ENCODE measurements around the gene B9D1. TPM values are rescaled to one million over a fixed set of nuclear protein-coding genes. Genes with fewer than 3 reads are reported as not detected.
A peak's percentile ranks its signal among the peaks of the same experiment; 100 is the strongest.

The B9D1 gene
- total RNA-seq, result 3.1 TPM

GRCh38 chr17:19362277-19363113, at the start of gene B9D1:
Gene B9D1 (minus strand): TSS chr17:19362723. CDS start chr17:19362569, 154 bp downstream.
- no peaks in the 10 kb centered on the region for H3K27me3 ChIP-seq (ENCODE audit: control insufficient read depth in 3 of 3, insufficient read depth in 3 of 3, low read length in 3 of 3)
- H3K36me3 ChIP-seq (ENCODE audit: control insufficient read depth in 3 of 3, insufficient read depth in 3 of 3, low read length in 3 of 3), result peaks cover 0 to 3% (median 0%) of the 10 kb centered on the region in 3 donors
- H3K27ac ChIP-seq (ENCODE audit: low read depth, low read length), result peak within 1 kb of the TSS; percentile 83
- peak within 1 kb of the TSS; percentile 84 to 92 (median 86) for H3K4me3 ChIP-seq (ENCODE audit: low read length in 3 of 3)
- H3K4me1 ChIP-seq (ENCODE audit: control insufficient read depth in 3 of 3, insufficient read depth in 3 of 3, low read length in 3 of 3), result peaks cover 9 to 14% (median 10%) of the 10 kb centered on the region in 3 donors
- peak within 1 kb of the TSS; percentile 70 to 81 (median 74) for H3K9ac ChIP-seq (ENCODE audit: low read depth in 1 of 3, low read length in 3 of 3)
- no peaks in the 10 kb centered on the region for H3K9me3 ChIP-seq (ENCODE audit: control insufficient read depth in 3 of 3, low read length in 3 of 3)

GRCh38 chr17:19411631-19412030, 49.1 kb upstream of the B9D1 start:
- H3K9ac ChIP-seq (ENCODE audit: low read depth in 1 of 3, low read length in 3 of 3), result no peak overlapping the region
- H3K9me3 ChIP-seq (ENCODE audit: control insufficient read depth in 3 of 3, low read length in 3 of 3), result no peaks in the 10 kb centered on the region
- H3K36me3 ChIP-seq (ENCODE audit: control insufficient read depth in 3 of 3, insufficient read depth in 3 of 3, low read length in 3 of 3), result peaks cover 0 to 2% (median 0%) of the 10 kb centered on the region in 3 donors
- peaks cover 0 to 4% (median 0%) of the 10 kb centered on the region in 3 donors for H3K4me1 ChIP-seq (ENCODE audit: control insufficient read depth in 3 of 3, insufficient read depth in 3 of 3, low read length in 3 of 3)
- peak overlapping the region in 2 of 3 donors; percentile 26 to 45 for H3K4me3 ChIP-seq (ENCODE audit: low read length in 3 of 3)
- no peak overlapping the region for H3K27ac ChIP-seq (ENCODE audit: low read depth, low read length)
- H3K27me3 ChIP-seq (ENCODE audit: control insufficient read depth in 3 of 3, insufficient read depth in 3 of 3, low read length in 3 of 3), result peaks cover 0 to 12% (median 7%) of the 10 kb centered on the region in 3 donors

GRCh38 chr17:19410875-19411620, 48.5 kb upstream of the B9D1 start, which contains the start of gene RNF112:
Gene RNF112 (plus strand): TSS chr17:19411232. CDS start chr17:19411409, 177 bp downstream.
- Histone ChIP-seq H3K4me3 (ENCODE audit: low read length in 3 of 3) (peak within 1 kb of the TSS; percentile 27 to 54 (median 45)), H3K36me3 (ENCODE audit: control insufficient read depth in 3 of 3, insufficient read depth in 3 of 3, low read length in 3 of 3) (peaks cover 0 to 2% (median 0%) of the 10 kb centered on the region in 3 donors), H3K9ac (ENCODE audit: low read depth in 1 of 3, low read length in 3 of 3) (peak within 1 kb of the TSS in 1 of 3 donors; percentile 40), H3K27me3 (ENCODE audit: control insufficient read depth in 3 of 3, insufficient read depth in 3 of 3, low read length in 3 of 3) (peaks cover 0 to 12% (median 7%) of the 10 kb centered on the region in 3 donors), H3K9me3 (ENCODE audit: control insufficient read depth in 3 of 3, low read length in 3 of 3) (no peaks in the 10 kb centered on the region), H3K27ac (ENCODE audit: low read depth, low read length) (no peak within 1 kb of the TSS), H3K4me1 (ENCODE audit: control insufficient read depth in 3 of 3, insufficient read depth in 3 of 3, low read length in 3 of 3) (peaks cover 0 to 4% (median 0%) of the 10 kb centered on the region in 3 donors)

- Histone ChIP-seq H3K4me1 (ENCODE audit: control insufficient read depth in 3 of 3, insufficient read depth in 3 of 3, low read length in 3 of 3) (peaks cover 0 to 4% (median 0%) of the 10 kb centered on the region in 3 donors), H3K4me3 (ENCODE audit: low read length in 3 of 3) (no peak overlapping the region), H3K9ac (ENCODE audit: low read depth in 1 of 3, low read length in 3 of 3) (no peak overlapping the region), H3K27me3 (ENCODE audit: control insufficient read depth in 3 of 3, insufficient read depth in 3 of 3, low read length in 3 of 3) (peaks cover 0 to 12% (median 7%) of the 10 kb centered on the region in 3 donors), H3K9me3 (ENCODE audit: control insufficient read depth in 3 of 3, low read length in 3 of 3) (no peaks in the 10 kb centered on the region), H3K27ac (ENCODE audit: low read depth, low read length) (no peak overlapping the region), H3K36me3 (ENCODE audit: control insufficient read depth in 3 of 3, insufficient read depth in 3 of 3, low read length in 3 of 3) (no peaks in the 10 kb centered on the region)
Measured at GRCh38 chr17:19410091-19410490, 47.6 kb upstream of the B9D1 start.

GRCh38 chr17:19409509-19409908, 47.0 kb upstream of the B9D1 start:
- H3K9me3 ChIP-seq (ENCODE audit: control insufficient read depth in 3 of 3, low read length in 3 of 3), result no peaks in the 10 kb centered on the region
- no peak overlapping the region for H3K4me3 ChIP-seq (ENCODE audit: low read length in 3 of 3)
- no peak overlapping the region for H3K27ac ChIP-seq (ENCODE audit: low read depth, low read length)
- peaks cover 0 to 4% (median 0%) of the 10 kb centered on the region in 3 donors for H3K4me1 ChIP-seq (ENCODE audit: control insufficient read depth in 3 of 3, insufficient read depth in 3 of 3, low read length in 3 of 3)
- H3K9ac ChIP-seq (ENCODE audit: low read depth in 1 of 3, low read length in 3 of 3), result peak overlapping the region in 1 of 3 donors; percentile 8
- no peaks in the 10 kb centered on the region for H3K36me3 ChIP-seq (ENCODE audit: control insufficient read depth in 3 of 3, insufficient read depth in 3 of 3, low read length in 3 of 3)
- H3K27me3 ChIP-seq (ENCODE audit: control insufficient read depth in 3 of 3, insufficient read depth in 3 of 3, low read length in 3 of 3), result peaks cover 0 to 12% (median 7%) of the 10 kb centered on the region in 3 donors

GRCh38 chr17:19409066-19409465, 46.5 kb upstream of the B9D1 start:
- H3K27me3 ChIP-seq (ENCODE audit: control insufficient read depth in 3 of 3, insufficient read depth in 3 of 3, low read length in 3 of 3), result peaks cover 0 to 9% (median 7%) of the 10 kb centered on the region in 3 donors
- no peak overlapping the region for H3K9ac ChIP-seq (ENCODE audit: low read depth in 1 of 3, low read length in 3 of 3)
- H3K4me3 ChIP-seq (ENCODE audit: low read length in 3 of 3), result no peak overlapping the region
- H3K4me1 ChIP-seq (ENCODE audit: control insufficient read depth in 3 of 3, insufficient read depth in 3 of 3, low read length in 3 of 3), result peaks cover 0 to 4% (median 0%) of the 10 kb centered on the region in 3 donors
- H3K9me3 ChIP-seq (ENCODE audit: control insufficient read depth in 3 of 3, low read length in 3 of 3), result no peaks in the 10 kb centered on the region
- no peak overlapping the region for H3K27ac ChIP-seq (ENCODE audit: low read depth, low read length)
- H3K36me3 ChIP-seq (ENCODE audit: control insufficient read depth in 3 of 3, insufficient read depth in 3 of 3, low read length in 3 of 3), result no peaks in the 10 kb centered on the region

DNA sequence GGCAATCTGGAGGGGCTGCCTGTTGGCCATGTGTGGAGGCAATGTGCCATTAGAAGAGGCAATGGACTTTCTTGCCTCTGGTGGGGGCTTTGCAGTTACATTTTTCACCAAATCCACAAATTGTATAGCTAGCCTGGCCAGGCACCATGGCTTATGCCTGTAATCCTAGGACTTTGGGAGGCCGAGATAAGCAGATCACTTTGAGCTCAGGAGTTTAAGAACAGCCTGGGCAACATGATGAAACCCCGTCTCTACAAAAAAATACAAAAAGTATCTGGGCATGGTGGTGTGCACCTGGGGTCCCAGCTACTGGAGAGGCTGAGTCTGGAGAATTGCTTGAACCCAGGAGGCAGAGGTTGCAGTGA, 45.8 kb upstream of the B9D1 start:
- H3K36me3 ChIP-seq (ENCODE audit: control insufficient read depth in 3 of 3, insufficient read depth in 3 of 3, low read length in 3 of 3), result no peaks in the 10 kb centered on the region

DNA sequence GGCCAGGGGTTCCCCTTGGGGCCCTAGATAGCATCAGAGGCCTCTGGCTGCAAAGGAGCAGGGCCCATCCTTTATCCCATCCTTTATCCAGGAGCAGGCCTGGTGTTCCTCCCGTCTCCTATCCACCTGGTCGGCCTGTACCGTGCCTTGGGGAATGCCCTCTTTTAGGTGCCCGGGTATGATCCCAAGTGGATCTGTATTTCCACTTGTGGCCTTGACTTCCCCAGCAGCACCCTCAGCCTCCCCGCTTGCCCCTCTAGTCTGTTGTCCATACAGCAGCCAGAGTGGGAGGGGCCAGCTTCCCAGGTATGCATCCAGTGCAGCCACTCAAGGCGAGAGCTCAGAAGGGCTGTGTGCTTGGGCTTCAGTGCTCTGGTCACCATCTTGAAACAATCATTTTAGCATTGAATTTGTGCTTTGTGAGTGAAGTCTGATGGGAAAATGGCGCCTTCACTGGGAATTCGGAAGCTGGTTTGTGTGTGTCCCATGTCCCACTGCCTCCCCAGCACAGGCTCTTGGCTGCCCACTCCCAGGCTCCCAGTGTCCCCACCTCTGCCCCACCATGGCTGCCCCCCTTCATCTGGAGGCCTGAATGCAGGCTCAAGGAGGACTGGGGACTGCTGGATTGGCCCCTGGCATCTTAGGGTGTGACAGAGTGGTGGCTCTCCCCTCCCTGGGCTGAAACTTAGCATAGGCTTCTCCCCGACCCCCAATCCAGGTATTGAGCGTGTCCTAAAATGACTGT, 45.2 kb upstream of the B9D1 start:
- no peak overlapping the region for H3K27ac ChIP-seq (ENCODE audit: low read depth, low read length)
- H3K4me1 ChIP-seq (ENCODE audit: control insufficient read depth in 3 of 3, insufficient read depth in 3 of 3, low read length in 3 of 3), result peaks cover 0 to 4% (median 0%) of the 10 kb centered on the region in 3 donors
- peaks cover 0 to 8% (median 7%) of the 10 kb centered on the region in 3 donors for H3K27me3 ChIP-seq (ENCODE audit: control insufficient read depth in 3 of 3, insufficient read depth in 3 of 3, low read length in 3 of 3)
- H3K4me3 ChIP-seq (ENCODE audit: low read length in 3 of 3), result no peak overlapping the region
- no peaks in the 10 kb centered on the region for H3K36me3 ChIP-seq (ENCODE audit: control insufficient read depth in 3 of 3, insufficient read depth in 3 of 3, low read length in 3 of 3)
- H3K9ac ChIP-seq (ENCODE audit: low read depth in 1 of 3, low read length in 3 of 3), result no peak overlapping the region
- no peaks in the 10 kb centered on the region for H3K9me3 ChIP-seq (ENCODE audit: control insufficient read depth in 3 of 3, low read length in 3 of 3)

More for the DNA sequence above, 45.8 kb upstream of the B9D1 start:
- Histone ChIP-seq H3K4me3 (ENCODE audit: low read length in 3 of 3) (no peak overlapping the region), H3K9ac (ENCODE audit: low read depth in 1 of 3, low read length in 3 of 3) (no peak overlapping the region), H3K4me1 (ENCODE audit: control insufficient read depth in 3 of 3, insufficient read depth in 3 of 3, low read length in 3 of 3) (peaks cover 0 to 4% (median 0%) of the 10 kb centered on the region in 3 donors), H3K27ac (ENCODE audit: low read depth, low read length) (no peak overlapping the region), H3K27me3 (ENCODE audit: control insufficient read depth in 3 of 3, insufficient read depth in 3 of 3, low read length in 3 of 3) (peaks cover 0 to 8% (median 7%) of the 10 kb centered on the region in 3 donors), H3K9me3 (ENCODE audit: control insufficient read depth in 3 of 3, low read length in 3 of 3) (no peaks in the 10 kb centered on the region)

- Histone ChIP-seq H3K9me3 (ENCODE audit: control insufficient read depth in 3 of 3, low read length in 3 of 3) (no peaks in the 10 kb centered on the region), H3K4me3 (ENCODE audit: low read length in 3 of 3) (no peak overlapping the region), H3K27me3 (ENCODE audit: control insufficient read depth in 3 of 3, insufficient read depth in 3 of 3, low read length in 3 of 3) (peaks cover 0 to 2% (median 0%) of the 10 kb centered on the region in 3 donors), H3K36me3 (ENCODE audit: control insufficient read depth in 3 of 3, insufficient read depth in 3 of 3, low read length in 3 of 3) (no peaks in the 10 kb centered on the region), H3K27ac (ENCODE audit: low read depth, low read length) (no peak overlapping the region), H3K9ac (ENCODE audit: low read depth in 1 of 3, low read length in 3 of 3) (no peak overlapping the region), H3K4me1 (ENCODE audit: control insufficient read depth in 3 of 3, insufficient read depth in 3 of 3, low read length in 3 of 3) (peaks cover 0 to 3% (median 0%) of the 10 kb centered on the region in 3 donors)
Measured at GRCh38 chr17:19405114-19405513, 42.6 kb upstream of the B9D1 start.

Data from skeletal muscle tissue (tissue), 4 donors.